A549 (cell line): Measurements from ENCODE around the gene NEDD4L. TPM values are rescaled to one million over a fixed set of nuclear protein-coding genes. Genes with fewer than 3 reads are reported as not detected.

Experiments used
- ATAC-seq, 2 experiments: fragments of 200-7000 bp in 1 of 2; fragments of >200 bp in 1 of 2; cut with Nextera tagmentation in 1 of 2; cut with Tn5 transposase in 1 of 2; 3 replicates each; pipeline versions ENCODE4 v1.8.0 to v1.9.1; 2018 to 2020; ENCODE audit warnings: mild to moderate bottlenecking in 1 of 2, moderate library complexity in 1 of 2
- CTCF ChIA-PET: fragments of 300-600 bp; sonication (Branson Sonifier 250); formaldehyde crosslinking; extraction: SDS; loops from one replicate; lab custom pipeline; 2021; ENCODE audit warnings: antibody characterized with exemption, inconsistent platforms; lab: Yijun Ruan, JAX
- POLR2A ChIA-PET: fragments of 350-600 bp; formaldehyde crosslinking; extraction: SDS; loops from one replicate; lab custom pipeline; 2021; ENCODE audit warnings: antibody characterized with exemption, inconsistent platforms; lab: Yijun Ruan, JAX
- DNase-seq, 2 experiments: peaks; one replicate each; pipeline versions ENCODE4 v3.0.0 to v3.0.0-alpha.2; 2011 to 2016; ENCODE audit warnings: low read depth in 1 of 2, low spot score in 1 of 2
- FAIRE-seq: peaks from 2 replicates; lab custom pipeline; 2011; peaks lifted over from hg19 to GRCh38; lab: Jason Lieb, UNC
- H3K27ac ChIP-seq, 2 experiments: fragments of >200 bp; sonication (Bioruptor Twin); formaldehyde crosslinking; 3 replicates each; pipeline ENCODE4 v1.5.1; 2016 to 2017
- H3K4me1 ChIP-seq: fragments of >200 bp; sonication (Bioruptor Twin); formaldehyde crosslinking; 3 replicates; pipeline ENCODE4 v1.6.1; 2016
- H3K4me2 ChIP-seq: fragments of >200 bp; sonication (Bioruptor Twin); formaldehyde crosslinking; 3 replicates; pipeline ENCODE4 v1.6.1; 2016
- H3K4me3 ChIP-seq: fragments of >200 bp; sonication (Bioruptor Twin); formaldehyde crosslinking; 3 replicates; pipeline ENCODE4 v1.5.1; 2016
- H3K9me3 ChIP-seq: fragments of >200 bp; sonication (Bioruptor Twin); formaldehyde crosslinking; 3 replicates; pipeline ENCODE4 v1.6.1; 2016
- ATOH8 ChIP-seq: fragments of 250-450 bp; sonication (Bioruptor Pico); IDR thresholded peaks from 2 replicates; pipeline ENCODE4 v1.5.0; 2020; ENCODE audit warnings: low read depth, mild to moderate bottlenecking, moderate library complexity
- CBX2 ChIP-seq: fragments of 200-600 bp; sonication (generic); IDR thresholded peaks from 2 replicates; pipeline ENCODE4 v1.6.1; 2016; ENCODE audit warnings: low read depth, mild to moderate bottlenecking, borderline replicate concordance
- CEBPB ChIP-seq, 2 experiments: fragments of >200 bp in 1 of 2; sonication (Bioruptor Twin) in 1 of 2; formaldehyde crosslinking in 1 of 2; IDR thresholded peaks; 2 replicates each; pipeline ENCODE4 v1.6.1; 2012 to 2016
- EP300 ChIP-seq, 2 experiments: fragments of >200 bp; sonication (Bioruptor Twin); formaldehyde crosslinking; IDR thresholded peaks; 2 replicates in 1 of 2; 3 replicates in 1 of 2; pipeline ENCODE4 v1.6.1; 2016 to 2017
- ESRRA ChIP-seq: fragments of 150-350 bp; IDR thresholded peaks from 2 replicates; pipeline ENCODE4 v1.6.1; 2014; ENCODE audit warnings: mild to moderate bottlenecking, low read length, borderline replicate concordance
- FOSB ChIP-seq: fragments of 250-450 bp; sonication (Bioruptor Pico); IDR thresholded peaks from 2 replicates; pipeline ENCODE4 v1.5.0; 2020; ENCODE audit warnings: mild to moderate bottlenecking, moderate library complexity
- FOSL2 ChIP-seq, 2 experiments: fragments of 450-650 bp in 1 of 2; fragments of >200 bp in 1 of 2; sonication (Bioruptor Twin) in 1 of 2; formaldehyde crosslinking; IDR thresholded peaks; 2 replicates each; pipeline versions ENCODE4 v1.5.0 to v1.6.1; 2016 to 2020; ENCODE audit warnings: mild to moderate bottlenecking in 1 of 2, moderate library complexity in 1 of 2
- HDAC2 ChIP-seq: fragments of 200-600 bp; sonication (generic); IDR thresholded peaks from 2 replicates; pipeline ENCODE4 v1.6.1; 2016
- HMGXB4 ChIP-seq: fragments of 250-450 bp; sonication (Bioruptor Pico); IDR thresholded peaks from 2 replicates; pipeline ENCODE4 v1.5.0; 2021; ENCODE audit warnings: mild to moderate bottlenecking, moderate library complexity, borderline replicate concordance
- HOXB5 ChIP-seq: fragments of 250-450 bp; sonication (Bioruptor Pico); IDR thresholded peaks from 2 replicates; pipeline ENCODE4 v1.5.0; 2020; ENCODE audit warnings: mild to moderate bottlenecking, moderate library complexity
- MAFK ChIP-seq: fragments of 450-650 bp; IDR thresholded peaks from 2 replicates; pipeline ENCODE4 v1.6.1; 2014; ENCODE audit not compliant: partially characterized antibody
- MAX ChIP-seq: IDR thresholded peaks from 2 replicates; pipeline ENCODE4 v1.6.1; 2012
- MYC ChIP-seq: IDR thresholded peaks from 2 replicates; pipeline ENCODE4 v1.6.1; 2012; ENCODE audit warnings: mild to moderate bottlenecking, inconsistent platforms, low read length, improper control_type of control experiment, borderline replicate concordance
- NFE2L2 ChIP-seq: fragments of 150-350 bp; conservative IDR thresholded peaks from 2 replicates; pipeline ENCODE4 v1.6.1; 2014; ENCODE audit warnings: low read length
- NPAS2 ChIP-seq: fragments of 250-450 bp; sonication (Bioruptor Pico); IDR thresholded peaks from 2 replicates; pipeline ENCODE4 v1.8.0; 2022; ENCODE audit warnings: mild to moderate bottlenecking, moderate library complexity, borderline replicate concordance
- PBX3 ChIP-seq: IDR thresholded peaks from 2 replicates; pipeline ENCODE4 v1.6.1; 2012
- PHF8 ChIP-seq: fragments of 200-600 bp; sonication (generic); IDR thresholded peaks from 2 replicates; pipeline ENCODE4 v1.6.1; 2016; ENCODE audit warnings: low read depth, mild to moderate bottlenecking, antibody characterized with exemption, moderate library complexity, borderline replicate concordance
- POLR2AphosphoS2 ChIP-seq: conservative IDR thresholded peaks from 2 replicates; pipeline ENCODE4 v1.6.1; 2012; ENCODE audit warnings: low read length, improper control_type of control experiment, inconsistent platforms
- RCOR1 ChIP-seq: fragments of 150-350 bp; IDR thresholded peaks from 2 replicates; pipeline ENCODE4 v1.6.1; 2014; ENCODE audit warnings: antibody characterized with exemption, low read length, low read depth
- REST ChIP-seq: fragments of 200-600 bp; sonication (generic); IDR thresholded peaks from 2 replicates; pipeline ENCODE4 v1.6.1; 2016; ENCODE audit warnings: antibody characterized with exemption, mild to moderate bottlenecking, moderate library complexity
- RNF2 ChIP-seq: fragments of 200-600 bp; sonication (generic); IDR thresholded peaks from 2 replicates; pipeline ENCODE4 v1.6.1; 2016; ENCODE audit warnings: low read depth, mild to moderate bottlenecking, antibody characterized with exemption, moderate library complexity, borderline replicate concordance
- SREBF2 ChIP-seq: fragments of 450-650 bp; IDR thresholded peaks from 2 replicates; pipeline ENCODE4 v1.6.1; 2014; ENCODE audit warnings: mild to moderate bottlenecking, moderate library complexity
- TP53 ChIP-seq: fragments of 250-450 bp; sonication (Bioruptor Pico); IDR thresholded peaks from 2 replicates; pipeline ENCODE4 v1.5.0; 2021; ENCODE audit warnings: mild to moderate bottlenecking, moderate library complexity
- ZSCAN20 ChIP-seq: fragments of 250-450 bp; sonication (Bioruptor Pico); IDR thresholded peaks from 2 replicates; pipeline ENCODE4 v1.8.0; 2022; ENCODE audit warnings: mild to moderate bottlenecking, moderate library complexity
- WGBS: methylation state at CpG from one replicate; pipeline ENCODE4 v1.1.6; 2017; ENCODE audit errors: missing lambda C conversion rate; 5-methylcytosine and 5-hydroxymethylcytosine counted together
- polyA plus RNA-seq, 4 experiments: library from polyadenylated mRNA; depleted of rRNA in 3 of 4; stranded (reverse); fragments of >200 nt; fragmentation: RNase III in 1 of 4; extraction: RNeasy Plus Mini Kit Qiagen cat#74134 plus additional on column Dnase treatment in 1 of 4; gene quantifications; 2 replicates in 3 of 4; 3 replicates in 1 of 4; pipeline ENCODE4 v1.2.3, GENCODE V29; 2011 to 2017

The NEDD4L gene
- polyA plus RNA-seq, 2 of the 4 experiments (the other 2 are of a cell fraction) = 18.0 to 36.5 TPM

GRCh38 chr18:58100154-58100553 lies 56.1 kb downstream of the NEDD4L start (continued):
- TF ChIP-seq SREBF2 = no peak
- no peak for TF ChIP-seq HOXB5 (CRISPR knock-in tag)
- TF ChIP-seq HMGXB4 (CRISPR knock-in tag) = no peak
- no peak for TF ChIP-seq TP53
- no peak for TF ChIP-seq RCOR1
- TF ChIP-seq ESRRA = no peak
- no peak for TF ChIP-seq FOSB (CRISPR knock-in tag)

- POLR2A ChIA-PET = no interaction called here
Measured at GRCh38 chr18:58101291-58101794, 57.3 kb downstream of the NEDD4L start.

GRCh38 chr18:58102018-58102417 lies 58.0 kb downstream of the NEDD4L start:
- CTCF ChIA-PET = no interaction called here
- ATAC-seq (no peak), FAIRE-seq (no peak), DNase-seq (no peak)
- H3K27ac ChIP-seq = no peak overlapping the region
- peaks cover 7% of the 10 kb centered on the region; the same call in 2 of the 3 replicates for H3K4me1 ChIP-seq
- WGBS = 55% methylated on average over 2 of the region's 2 CpGs
- no peak overlapping the region for H3K4me2 ChIP-seq
- no peaks in the 10 kb centered on the region for H3K9me3 ChIP-seq
- TF ChIP-seq FOSL2 (IDR thresholded peaks at IDR 0.05) = no peak
- no peak for TF ChIP-seq FOSL2 (CRISPR knock-in tag; IDR thresholded peaks at IDR 0.05)
- TF ChIP-seq ATOH8 (CRISPR knock-in tag) = no peak
- no peak for TF ChIP-seq MAFK
- no peak for TF ChIP-seq HDAC2
- TF ChIP-seq CBX2 = no peak
- no peak for TF ChIP-seq REST
- no peak for TF ChIP-seq TP53
- TF ChIP-seq PBX3 = no peak
- TF ChIP-seq ZSCAN20 (CRISPR knock-in tag) = no peak
- TF ChIP-seq NFE2L2 = no peak
- no peak for TF ChIP-seq POLR2AphosphoS2
- no peak for TF ChIP-seq MYC
- H3K4me3 ChIP-seq = no peak overlapping the region
- POLR2A ChIA-PET = no interaction called here

More at GRCh38 chr18:58101291-58101794, 57.3 kb downstream of the NEDD4L start:
- WGBS = 93% methylated on average over 10 of the region's 10 CpGs
- DNase-seq (no peak), ATAC-seq (no peak), FAIRE-seq (no peak)
- Histone ChIP-seq H3K4me2 (no peak overlapping the region), H3K4me3 (no peak overlapping the region), H3K27ac (no peak overlapping the region), H3K9me3 (no peaks in the 10 kb centered on the region), H3K4me1 (peaks cover 13% of the 10 kb centered on the region; the same call in 2 of the 3 replicates)
- CTCF ChIA-PET = interaction anchor here (0.7 kb wide), 1 partner anchor 20 kb away, joined by 3 read pairs; no protein-coding TSS in a partner anchor
- TF ChIP-seq NPAS2 (CRISPR knock-in tag) = no peak
- TF ChIP-seq EP300 (IDR thresholded peaks at IDR 0.05) = no peak
- no peak for TF ChIP-seq MAX
- no peak for TF ChIP-seq MAFK
- no peak for TF ChIP-seq PHF8
- no peak for TF ChIP-seq RNF2
- TF ChIP-seq FOSL2 (IDR thresholded peaks at IDR 0.05) = no peak
- TF ChIP-seq FOSL2 (CRISPR knock-in tag; IDR thresholded peaks at IDR 0.05) = no peak
- TF ChIP-seq CEBPB (IDR thresholded peaks at IDR 0.05) = no peak
- TF ChIP-seq HDAC2 = no peak
- no peak for TF ChIP-seq ZSCAN20 (CRISPR knock-in tag)
